ENCODE measurements around the gene LY6G5C. TPM values are rescaled to one million over a fixed set of nuclear protein-coding genes. Genes with fewer than 3 reads are reported as not detected.
A peak's percentile ranks its signal among the peaks of the same experiment; 100 is the strongest.

LY6G5C gene
- polyA plus RNA-seq, 3 donors from 2014 or later: 4.6 to 9.7 (median 6.1) TPM

DNA sequence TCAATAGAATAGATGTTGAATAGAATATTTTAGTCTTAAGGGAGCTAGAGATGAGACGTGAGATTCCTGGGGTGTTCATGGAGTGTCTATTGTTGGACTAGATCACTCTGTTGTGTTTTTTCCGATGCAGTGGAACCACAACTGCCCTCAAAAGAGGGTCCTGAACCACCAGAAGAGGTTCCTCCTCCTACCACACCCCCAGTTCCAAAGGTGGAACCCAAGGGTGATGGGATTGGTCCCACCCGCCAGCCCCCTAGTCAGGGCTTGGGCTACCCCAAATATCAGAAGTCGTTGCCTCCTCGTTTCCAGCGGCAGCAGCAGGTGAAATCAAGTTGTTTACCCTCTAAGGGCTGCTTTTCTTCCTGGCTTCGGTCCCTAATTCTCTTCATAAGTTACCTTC lies 51.9 kb downstream of the LY6G5C start:
- no peak for DNase-seq
- peak overlapping the region in 1 of 6 donors; percentile 78 for H3K27ac Mint-ChIP-seq
- peaks cover 0 to 2% (median 2%) of the 10 kb centered on the region in 3 donors for H3K27me3 Mint-ChIP-seq (ENCODE audit: low read depth in 3 of 3)
- peaks cover 23 to 58% (median 41%) of the 10 kb centered on the region in 3 donors for H3K36me3 Mint-ChIP-seq
- no peaks in the 10 kb centered on the region for H3K4me1 Mint-ChIP-seq
- H3K4me3 Mint-ChIP-seq: no peak overlapping the region
- no peaks in the 10 kb centered on the region for H3K9me3 Mint-ChIP-seq

DNA sequence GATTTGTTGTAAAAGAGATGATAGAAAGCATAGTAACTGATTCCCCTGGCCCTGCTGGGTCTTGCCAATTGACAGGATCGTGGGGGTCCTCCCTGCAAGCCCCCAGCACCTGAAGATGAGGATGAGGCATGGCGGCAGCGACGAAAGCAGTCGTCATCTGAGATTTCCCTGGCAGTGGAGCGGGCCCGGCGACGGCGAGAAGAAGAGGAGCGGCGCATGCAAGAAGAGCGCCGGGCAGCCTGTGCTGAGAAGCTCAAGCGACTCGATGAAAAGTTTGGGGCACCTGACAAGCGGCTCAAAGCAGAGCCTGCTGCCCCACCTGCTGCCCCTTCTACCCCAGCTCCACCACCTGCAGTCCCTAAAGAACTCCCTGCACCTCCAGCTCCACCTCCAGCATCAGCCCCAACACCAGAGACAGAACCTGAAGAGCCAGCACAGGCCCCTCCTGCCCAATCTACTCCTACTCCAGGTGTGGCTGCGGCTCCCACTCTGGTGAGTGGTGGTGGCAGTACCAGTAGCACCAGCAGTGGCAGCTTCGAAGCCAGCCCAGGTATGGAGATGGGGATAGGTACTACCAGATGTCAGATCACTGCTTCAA lies 53.1 kb downstream of the LY6G5C start:
- Mint-ChIP-seq H3K36me3 (peaks cover 28 to 61% (median 43%) of the 10 kb centered on the region in 3 donors), H3K27me3 (ENCODE audit: low read depth in 3 of 3) (peaks cover 0 to 2% (median 2%) of the 10 kb centered on the region in 3 donors), H3K9me3 (no peaks in the 10 kb centered on the region), H3K4me3 (no peak overlapping the region), H3K27ac (peak overlapping the region in 2 of 6 donors; percentile 29 to 43), H3K4me1 (peaks cover 0 to 2% of the 10 kb centered on the region in 2 donors)
- no peak for DNase-seq

DNA sequence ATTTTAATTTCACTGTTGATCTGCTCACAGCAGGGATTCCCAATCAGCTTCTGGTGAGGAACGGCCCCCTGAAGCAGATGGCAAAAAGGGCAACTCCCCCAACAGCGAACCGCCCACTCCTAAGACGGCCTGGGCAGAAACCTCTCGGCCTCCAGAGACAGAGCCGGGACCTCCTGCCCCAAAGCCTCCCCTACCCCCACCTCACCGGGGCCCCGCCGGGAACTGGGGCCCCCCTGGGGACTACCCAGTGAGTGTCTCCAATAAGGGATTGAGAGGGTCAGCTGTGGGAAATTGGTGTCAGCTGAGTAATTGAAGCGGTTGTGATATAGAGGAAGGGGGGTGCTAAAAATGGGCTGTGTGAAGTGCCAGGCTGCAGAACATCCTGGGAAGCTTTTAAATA lies 53.9 kb downstream of the LY6G5C start:
- no peak for DNase-seq
- Mint-ChIP-seq H3K9me3 (no peaks in the 10 kb centered on the region), H3K36me3 (peaks cover 28 to 61% (median 43%) of the 10 kb centered on the region in 3 donors), H3K4me3 (no peak overlapping the region), H3K27me3 (ENCODE audit: low read depth in 3 of 3) (peaks cover 0 to 2% (median 0%) of the 10 kb centered on the region in 3 donors), H3K27ac (peak overlapping the region in 3 of 6 donors; percentile 5 to 29 (median 8)), H3K4me1 (peaks cover 8 to 10% of the 10 kb centered on the region in 2 donors)

Other genes starting within 250 kb of the LY6G5C start
- gene MICB, start 182.9 kb downstream of the LY6G5C start, polyA plus RNA-seq: 10 to 100 TPM in 2 of 3 donors, 1 to 10 TPM in 1; 7.4 to 15.2 (median 10.3) TPM
- gene MCCD1, start 152.1 kb downstream of the LY6G5C start, polyA plus RNA-seq: not detected
- 10 to 100 TPM; 49.7 to 71.6 (median 56.2) TPM for gene DDX39B, start 139.1 kb downstream of the LY6G5C start, polyA plus RNA-seq
- gene ATP6V1G2, start 134.5 kb downstream of the LY6G5C start, polyA plus RNA-seq: not detected
- gene NFKBIL1, start 133.5 kb downstream of the LY6G5C start, polyA plus RNA-seq: 10 to 100 TPM in 2 of 3 donors, 1 to 10 TPM in 1; 5.0 to 15.0 (median 13.6) TPM
- 1 to 10 TPM; 1.4 to 6.6 (median 3.1) TPM for gene LTA, start 108.8 kb downstream of the LY6G5C start, polyA plus RNA-seq
- 1 to 10 TPM; 2.1 to 5.9 (median 5.6) TPM for gene TNF, start 105.5 kb downstream of the LY6G5C start, polyA plus RNA-seq
- gene LTB, start 98.6 kb downstream of the LY6G5C start, polyA plus RNA-seq: 100 to 1,000 TPM; 132 to 137 (median 133) TPM
- 10 to 100 TPM; 20.3 to 44.8 (median 42.3) TPM for gene LST1, start 94.8 kb downstream of the LY6G5C start, polyA plus RNA-seq
- gene NCR3, start 88.1 kb downstream of the LY6G5C start, polyA plus RNA-seq: 100 to 1,000 TPM; 393 to 414 (median 409) TPM
- gene AIF1, start 65.8 kb downstream of the LY6G5C start, polyA plus RNA-seq: 10 to 100 TPM in 2 of 3 donors, 1 to 10 TPM in 1; 6.6 to 44.1 (median 40.3) TPM
- 10 to 100 TPM in 1 of 3 donors, 1 to 10 TPM in 1, not detected in 1; 2.3 to 13.4 TPM for gene PRRC2A, start 60.4 kb downstream of the LY6G5C start, polyA plus RNA-seq
- 10 to 100 TPM in 2 of 3 donors, 1 to 10 TPM in 1; 8.5 to 22.7 (median 16.2) TPM for gene BAG6, start 28.4 kb downstream of the LY6G5C start, polyA plus RNA-seq
- 1 to 10 TPM; 1.8 to 5.7 (median 3.9) TPM for gene APOM, start 25.2 kb downstream of the LY6G5C start, polyA plus RNA-seq
- gene C6orf47, start 20.3 kb downstream of the LY6G5C start, polyA plus RNA-seq: 10 to 100 TPM; 23.6 to 41.6 (median 26.3) TPM
- 10 to 100 TPM; 17.2 to 29.3 (median 22.9) TPM for gene GPANK1, start 16.1 kb downstream of the LY6G5C start, polyA plus RNA-seq
- 100 to 1,000 TPM; 253 to 291 (median 289) TPM for gene CSNK2B, start 15.0 kb downstream of the LY6G5C start, polyA plus RNA-seq
- 1 to 10 TPM in 1 of 3 donors, under 1 TPM in 2; 0.44 to 1.8 (median 0.47) TPM for gene LY6G5B, start 11.1 kb downstream of the LY6G5C start, polyA plus RNA-seq
- gene ABHD16A, start 22.3 kb upstream of the LY6G5C start, polyA plus RNA-seq: 10 to 100 TPM; 43.6 to 53.7 (median 47.0) TPM
- 1 to 10 TPM in 1 of 3 donors, not detected in 2; 2.5 TPM for gene LY6G6F, start 25.8 kb upstream of the LY6G5C start, polyA plus RNA-seq
- gene LY6G6D, start 34.3 kb upstream of the LY6G5C start, polyA plus RNA-seq: not detected
- not detected for gene LY6G6C, start 40.7 kb upstream of the LY6G5C start, polyA plus RNA-seq
- gene MPIG6B, start 42.3 kb upstream of the LY6G5C start, polyA plus RNA-seq: 10 to 100 TPM in 1 of 3 donors, 1 to 10 TPM in 2; 2.6 to 10.9 (median 6.3) TPM
- gene DDAH2, start 48.2 kb upstream of the LY6G5C start, polyA plus RNA-seq: 100 to 1,000 TPM in 1 of 3 donors, 10 to 100 TPM in 2; 58.5 to 112 (median 74.9) TPM
- 1,000 to 10,000 TPM; 1,179 to 1,674 (median 1,350) TPM for gene CLIC1, start 55.5 kb upstream of the LY6G5C start, polyA plus RNA-seq
- gene MSH5, start 58.9 kb upstream of the LY6G5C start, polyA plus RNA-seq: 1 to 10 TPM in 2 of 3 donors, not detected in 1; 2.1 to 2.5 TPM
- gene SAPCD1, start 81.6 kb upstream of the LY6G5C start, polyA plus RNA-seq: not detected
- gene VWA7, start 96.3 kb upstream of the LY6G5C start, polyA plus RNA-seq: 1 to 10 TPM in 1 of 3 donors, under 1 TPM in 2; 0.21 to 1.8 (median 0.93) TPM
- 10 to 100 TPM; 26.5 to 44.6 (median 28.8) TPM for gene VARS1, start 114.7 kb upstream of the LY6G5C start, polyA plus RNA-seq
- gene LSM2, start 125.9 kb upstream of the LY6G5C start, polyA plus RNA-seq: 10 to 100 TPM; 77.7 to 97.1 (median 94.6) TPM
- gene HSPA1L, start 134.2 kb upstream of the LY6G5C start, polyA plus RNA-seq: 1 to 10 TPM in 2 of 3 donors, under 1 TPM in 1; 0.70 to 3.8 (median 2.4) TPM
- gene HSPA1A, start 134.5 kb upstream of the LY6G5C start, polyA plus RNA-seq: 10 to 100 TPM in 2 of 3 donors, 1 to 10 TPM in 1; 9.7 to 81.3 (median 22.5) TPM
- gene HSPA1B, start 146.7 kb upstream of the LY6G5C start, polyA plus RNA-seq: 1 to 10 TPM; 1.5 to 3.2 (median 1.9) TPM
- 10 to 100 TPM; 37.5 to 44.9 (median 40.5) TPM for gene NEU1, start 181.8 kb upstream of the LY6G5C start, polyA plus RNA-seq
- gene SLC44A4, start 197.9 kb upstream of the LY6G5C start, polyA plus RNA-seq: not detected
- 10 to 100 TPM; 18.8 to 52.1 (median 21.5) TPM for gene EHMT2, start 216.6 kb upstream of the LY6G5C start, polyA plus RNA-seq
- gene ZBTB12, start 221.0 kb upstream of the LY6G5C start, polyA plus RNA-seq: not detected
- gene C2, start 246.7 kb upstream of the LY6G5C start, polyA plus RNA-seq: under 1 TPM in 1 of 3 donors, not detected in 2; 0.74 TPM